ENCODE data around the gene CHST15.

- TF ChIP-seq, protein P1, sequence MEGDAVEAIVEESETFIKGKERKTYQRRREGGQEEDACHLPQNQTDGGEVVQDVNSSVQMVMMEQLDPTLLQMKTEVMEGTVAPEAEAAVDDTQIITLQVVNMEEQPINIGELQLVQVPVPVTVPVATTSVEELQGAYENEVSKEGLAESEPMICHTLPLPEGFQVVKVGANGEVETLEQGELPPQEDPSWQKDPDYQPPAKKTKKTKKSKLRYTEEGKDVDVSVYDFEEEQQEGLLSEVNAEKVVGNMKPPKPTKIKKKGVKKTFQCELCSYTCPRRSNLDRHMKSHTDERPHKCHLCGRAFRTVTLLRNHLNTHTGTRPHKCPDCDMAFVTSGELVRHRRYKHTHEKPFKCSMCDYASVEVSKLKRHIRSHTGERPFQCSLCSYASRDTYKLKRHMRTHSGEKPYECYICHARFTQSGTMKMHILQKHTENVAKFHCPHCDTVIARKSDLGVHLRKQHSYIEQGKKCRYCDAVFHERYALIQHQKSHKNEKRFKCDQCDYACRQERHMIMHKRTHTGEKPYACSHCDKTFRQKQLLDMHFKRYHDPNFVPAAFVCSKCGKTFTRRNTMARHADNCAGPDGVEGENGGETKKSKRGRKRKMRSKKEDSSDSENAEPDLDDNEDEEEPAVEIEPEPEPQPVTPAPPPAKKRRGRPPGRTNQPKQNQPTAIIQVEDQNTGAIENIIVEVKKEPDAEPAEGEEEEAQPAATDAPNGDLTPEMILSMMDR (IDR thresholded peaks at IDR 0.05; ENCODE audit: low read depth, low read length, poor library complexity, severe bottlenecking), result no peak
- TF ChIP-seq EZH2phosphoT487 (IDR thresholded peaks at IDR 0.05; ENCODE audit: borderline replicate concordance, low read length), result no peak
Observed at GRCh38 chr10:124011464-124011863, 81.9 kb downstream of the CHST15 start.
